NB4 (cell line): ENCODE results near the gene FAM107B.

Experiments used
- MAX ChIP-seq: IDR thresholded peaks from 2 replicates; pipeline ENCODE4 v1.6.1; 2011; ENCODE audit warnings: low read depth, low read length
- MYC ChIP-seq: IDR thresholded peaks from 2 replicates; pipeline ENCODE4 v1.6.1; 2011; ENCODE audit warnings: low read depth, low read length
- POLR2A ChIP-seq: IDR thresholded peaks from 2 replicates; pipeline ENCODE4 v1.6.1; 2011; ENCODE audit warnings: mild to moderate bottlenecking; ENCODE audit not compliant: insufficient read length; ENCODE audit errors: extremely low read depth
- TF ChIP-seq, protein P1 (sequence below): IDR thresholded peaks from one replicate; pipeline ENCODE4 v1.5.1; 2012; ENCODE audit warnings: low read depth, low read length

GRCh38 chr10:14697281-14697680 lies 77.4 kb downstream of the FAM107B start:
- TF ChIP-seq, protein P1, sequence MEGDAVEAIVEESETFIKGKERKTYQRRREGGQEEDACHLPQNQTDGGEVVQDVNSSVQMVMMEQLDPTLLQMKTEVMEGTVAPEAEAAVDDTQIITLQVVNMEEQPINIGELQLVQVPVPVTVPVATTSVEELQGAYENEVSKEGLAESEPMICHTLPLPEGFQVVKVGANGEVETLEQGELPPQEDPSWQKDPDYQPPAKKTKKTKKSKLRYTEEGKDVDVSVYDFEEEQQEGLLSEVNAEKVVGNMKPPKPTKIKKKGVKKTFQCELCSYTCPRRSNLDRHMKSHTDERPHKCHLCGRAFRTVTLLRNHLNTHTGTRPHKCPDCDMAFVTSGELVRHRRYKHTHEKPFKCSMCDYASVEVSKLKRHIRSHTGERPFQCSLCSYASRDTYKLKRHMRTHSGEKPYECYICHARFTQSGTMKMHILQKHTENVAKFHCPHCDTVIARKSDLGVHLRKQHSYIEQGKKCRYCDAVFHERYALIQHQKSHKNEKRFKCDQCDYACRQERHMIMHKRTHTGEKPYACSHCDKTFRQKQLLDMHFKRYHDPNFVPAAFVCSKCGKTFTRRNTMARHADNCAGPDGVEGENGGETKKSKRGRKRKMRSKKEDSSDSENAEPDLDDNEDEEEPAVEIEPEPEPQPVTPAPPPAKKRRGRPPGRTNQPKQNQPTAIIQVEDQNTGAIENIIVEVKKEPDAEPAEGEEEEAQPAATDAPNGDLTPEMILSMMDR: no peak
- TF ChIP-seq POLR2A: no peak
- TF ChIP-seq MAX: no peak
- no peak for TF ChIP-seq MYC
